ENCODE measurements around the gene ATP8B1. TPM values are rescaled to one million over a fixed set of nuclear protein-coding genes. Genes with fewer than 3 reads are reported as not detected.

ATP8B1 gene
- total RNA-seq, 4 donors from 2014 or later = 17.4 to 26.2 (median 23.4) TPM

- Histone ChIP-seq H3K27ac (no peak overlapping the region), H3K36me3 (no peaks in the 10 kb centered on the region), H3K4me3 (no peak overlapping the region), H3K27me3 (no peaks in the 10 kb centered on the region), H3K4me1 (no peaks in the 10 kb centered on the region), H3K9me3 (no peaks in the 10 kb centered on the region)
- WGBS, 2 donors (ENCODE audit: low coverage in 1 of 2) = 96% methylated on average over 4 of the region's 7 CpGs; no CpG with 5 or more reads in 1 of the 2 donors
- no peak for ATAC-seq
- no peak for TF ChIP-seq CTCF (IDR thresholded peaks at IDR 0.05)
- no peak for TF ChIP-seq EP300 (IDR thresholded peaks at IDR 0.05)
Observed at GRCh38 chr18:57844319-57844718, 41.2 kb upstream of the ATP8B1 start.

GRCh38 chr18:57843386-57843785 lies 40.3 kb upstream of the ATP8B1 start:
- no peak for TF ChIP-seq CTCF (IDR thresholded peaks at IDR 0.05)
- TF ChIP-seq POLR2AphosphoS5 (IDR thresholded peaks at IDR 0.05) = no peak
- no peak for TF ChIP-seq POLR2A (IDR thresholded peaks at IDR 0.05)
- TF ChIP-seq EP300 (IDR thresholded peaks at IDR 0.05) = no peak
- Histone ChIP-seq H3K4me1 (no peaks in the 10 kb centered on the region), H3K9me3 (no peaks in the 10 kb centered on the region), H3K27me3 (no peaks in the 10 kb centered on the region), H3K27ac (no peak overlapping the region), H3K36me3 (no peaks in the 10 kb centered on the region), H3K4me3 (no peak overlapping the region)
- no peak for ATAC-seq
- WGBS, 2 donors (ENCODE audit: low coverage in 1 of 2) = 82 to 90% methylated on average over 4 to 5 of the region's 5 CpGs

- no peak for ATAC-seq
- Histone ChIP-seq H3K36me3 (no peaks in the 10 kb centered on the region), H3K27ac (no peak overlapping the region), H3K4me3 (no peak overlapping the region), H3K9me3 (no peaks in the 10 kb centered on the region), H3K27me3 (no peaks in the 10 kb centered on the region), H3K4me1 (no peaks in the 10 kb centered on the region)
- WGBS, 2 donors (ENCODE audit: low coverage in 1 of 2) = 73 to 79% methylated on average over 2 of the region's 2 CpGs
- TF ChIP-seq POLR2AphosphoS5 (IDR thresholded peaks at IDR 0.05) (no peak), POLR2A (IDR thresholded peaks at IDR 0.05) (no peak), EP300 (IDR thresholded peaks at IDR 0.05) (no peak), CTCF (IDR thresholded peaks at IDR 0.05) (no peak)
Observed at GRCh38 chr18:57841568-57841967, 38.5 kb upstream of the ATP8B1 start.

- Histone ChIP-seq H3K9me3 (no peaks in the 10 kb centered on the region), H3K27ac (no peak overlapping the region), H3K27me3 (no peaks in the 10 kb centered on the region), H3K4me1 (no peaks in the 10 kb centered on the region), H3K36me3 (no peaks in the 10 kb centered on the region), H3K4me3 (no peak overlapping the region)
- no peak for TF ChIP-seq POLR2A (IDR thresholded peaks at IDR 0.05)
- TF ChIP-seq EP300 (IDR thresholded peaks at IDR 0.05) = no peak
- no peak for TF ChIP-seq POLR2AphosphoS5 (IDR thresholded peaks at IDR 0.05)
- no peak for TF ChIP-seq CTCF (IDR thresholded peaks at IDR 0.05)
- WGBS, 2 donors (ENCODE audit: low coverage in 1 of 2) = 70 to 80% methylated on average over 4 to 5 of the region's 6 CpGs
- no peak for ATAC-seq
Observed at GRCh38 chr18:57839942-57840381, 36.8 kb upstream of the ATP8B1 start.

GRCh38 chr18:57837917-57838548 lies 34.9 kb upstream of the ATP8B1 start:
- H3K36me3 ChIP-seq = no peaks in the 10 kb centered on the region
- H3K4me3 ChIP-seq = no peak overlapping the region
- no peak overlapping the region for H3K27ac ChIP-seq
- H3K27me3 ChIP-seq = no peaks in the 10 kb centered on the region
- no peaks in the 10 kb centered on the region for H3K9me3 ChIP-seq
- TF ChIP-seq CTCF (IDR thresholded peaks at IDR 0.05) (no peak), POLR2AphosphoS5 (IDR thresholded peaks at IDR 0.05) (no peak), POLR2A (IDR thresholded peaks at IDR 0.05) (no peak), EP300 (IDR thresholded peaks at IDR 0.05) (no peak)
- WGBS, 2 donors (ENCODE audit: low coverage in 1 of 2) = 77 to 96% methylated on average over 7 to 11 of the region's 12 CpGs
- no peak for ATAC-seq
- H3K4me1 ChIP-seq = no peaks in the 10 kb centered on the region
